Dermis blood vessel endothelial cell (primary cell): Measurements from ENCODE around the gene TRIM22. TPM values are rescaled to one million over a fixed set of nuclear protein-coding genes. Genes with fewer than 3 reads are reported as not detected.
"Not testable (repeated sequence)": the region's sequence is repeated elsewhere in the genome, so short reads cannot be mapped to it uniquely, and the experiment has no call there.

Experiments used
- DNase-seq: peaks from one replicate; pipeline ENCODE4 v3.0.0; 2010
- total RNA-seq: library from RNA; depleted of rRNA; stranded (reverse); fragments of >200 nt; gene quantifications from 2 replicates; pipeline ENCODE4 v1.2.3, GENCODE V29; 2014

Gene TRIM22, protein sequence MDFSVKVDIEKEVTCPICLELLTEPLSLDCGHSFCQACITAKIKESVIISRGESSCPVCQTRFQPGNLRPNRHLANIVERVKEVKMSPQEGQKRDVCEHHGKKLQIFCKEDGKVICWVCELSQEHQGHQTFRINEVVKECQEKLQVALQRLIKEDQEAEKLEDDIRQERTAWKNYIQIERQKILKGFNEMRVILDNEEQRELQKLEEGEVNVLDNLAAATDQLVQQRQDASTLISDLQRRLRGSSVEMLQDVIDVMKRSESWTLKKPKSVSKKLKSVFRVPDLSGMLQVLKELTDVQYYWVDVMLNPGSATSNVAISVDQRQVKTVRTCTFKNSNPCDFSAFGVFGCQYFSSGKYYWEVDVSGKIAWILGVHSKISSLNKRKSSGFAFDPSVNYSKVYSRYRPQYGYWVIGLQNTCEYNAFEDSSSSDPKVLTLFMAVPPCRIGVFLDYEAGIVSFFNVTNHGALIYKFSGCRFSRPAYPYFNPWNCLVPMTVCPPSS
- total RNA-seq = 133 and 143 TPM in 2 replicates

DNA sequence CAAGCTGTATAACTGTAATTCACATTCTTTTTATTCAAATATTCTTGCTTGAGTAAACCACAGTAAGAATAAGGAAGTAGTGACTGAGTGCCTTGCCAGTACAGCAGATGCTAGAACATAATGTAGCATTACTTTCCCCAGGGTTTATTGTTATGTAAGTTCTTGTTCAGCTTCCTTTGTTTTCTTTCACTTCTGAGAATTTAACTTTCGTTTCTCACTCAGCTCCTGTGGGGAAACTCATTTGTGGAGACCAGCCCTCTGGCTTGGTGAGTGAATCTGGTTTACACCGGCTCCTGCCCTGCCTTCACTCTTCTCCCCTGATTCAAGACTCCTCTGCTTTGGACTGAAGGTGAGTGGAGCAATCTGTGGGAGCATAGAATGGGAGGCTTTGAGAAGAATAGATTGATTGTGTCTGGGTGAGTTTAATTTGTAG, at the start of gene TRIM22:
TSS of gene TRIM22 (plus strand) at position 240 of the 433 bp plus-strand sequence. CDS start 6,443 bp downstream, outside the sequence.
- DNase-seq = peak; percentile 67

DNA sequence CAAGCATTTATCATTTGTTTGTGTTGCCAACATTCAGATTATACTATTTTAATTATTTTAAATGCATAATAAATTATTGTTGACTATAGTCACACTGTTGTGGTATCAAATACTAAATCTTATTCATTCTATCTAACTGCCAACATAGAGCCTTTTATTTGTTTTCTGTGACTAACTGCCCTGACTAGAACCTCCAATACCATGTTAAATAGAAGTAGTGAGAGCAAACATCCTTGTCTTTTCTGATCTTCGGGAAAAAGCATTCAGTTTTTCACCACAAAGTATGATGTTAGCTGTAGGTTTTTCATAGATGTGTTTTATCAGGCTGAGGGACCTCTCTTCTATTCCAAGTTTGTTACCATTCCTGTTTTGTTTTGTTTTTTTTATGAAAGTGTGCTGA, 49.6 kb upstream of the TRIM22 start:
- no peak for DNase-seq

DNA sequence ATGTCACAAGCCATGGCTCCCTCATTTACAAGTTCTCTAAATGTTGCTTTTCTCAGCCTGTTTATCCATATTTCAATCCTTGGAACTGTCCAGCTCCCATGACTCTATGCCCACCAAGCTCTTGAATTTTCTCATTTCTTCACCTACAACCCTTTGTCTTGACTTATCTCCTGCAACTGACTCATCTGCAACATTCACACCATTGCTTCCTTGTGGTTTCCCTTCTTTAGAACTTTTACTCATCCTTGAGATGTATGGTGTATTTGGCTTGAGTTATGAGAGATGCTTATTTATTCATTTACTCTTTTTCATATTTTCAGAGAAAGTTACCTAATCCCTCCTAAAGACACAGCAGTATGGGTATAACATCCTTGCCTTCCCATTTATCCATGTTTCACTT, 46.0 kb upstream of the TRIM22 start:
- DNase-seq = no peak

DNA sequence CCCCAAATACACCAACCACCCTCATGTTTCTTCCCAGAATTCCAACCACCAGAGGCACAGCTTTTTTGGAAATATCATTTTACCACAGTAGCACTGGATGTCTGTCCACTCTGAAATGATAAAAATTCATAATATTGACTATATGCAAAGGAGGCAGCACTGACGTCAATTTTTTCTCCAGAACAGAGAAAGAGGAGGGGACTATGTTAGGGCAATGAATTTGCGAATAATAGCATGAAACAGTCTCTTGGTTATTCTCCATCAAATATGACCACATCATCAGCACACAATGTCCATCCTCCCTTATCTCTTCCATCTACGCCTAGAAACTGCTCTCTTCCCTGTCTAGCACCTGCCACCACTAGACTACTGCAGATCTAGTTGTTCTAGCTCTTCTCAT, 43.5 kb upstream of the TRIM22 start:
- no peak for DNase-seq

DNA sequence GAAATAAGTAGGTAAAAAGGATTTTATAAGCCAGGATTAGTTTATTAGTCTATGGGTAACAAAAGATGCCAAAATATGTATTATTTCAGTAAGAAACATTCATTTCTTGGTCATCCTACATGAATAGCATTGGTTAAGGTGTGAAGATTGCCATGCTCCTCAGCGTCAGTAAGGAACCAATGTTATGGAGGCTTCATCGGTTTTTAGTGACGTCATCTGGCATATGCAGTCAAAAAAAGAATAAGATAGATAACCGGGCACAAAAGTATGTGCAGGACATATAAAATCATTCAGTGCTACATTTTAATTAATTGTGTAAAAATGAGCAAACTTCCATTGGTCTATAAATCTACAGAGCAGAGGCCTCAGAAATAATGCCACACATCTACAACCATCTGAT, 34.1 kb upstream of the TRIM22 start:
- no peak for DNase-seq

DNA sequence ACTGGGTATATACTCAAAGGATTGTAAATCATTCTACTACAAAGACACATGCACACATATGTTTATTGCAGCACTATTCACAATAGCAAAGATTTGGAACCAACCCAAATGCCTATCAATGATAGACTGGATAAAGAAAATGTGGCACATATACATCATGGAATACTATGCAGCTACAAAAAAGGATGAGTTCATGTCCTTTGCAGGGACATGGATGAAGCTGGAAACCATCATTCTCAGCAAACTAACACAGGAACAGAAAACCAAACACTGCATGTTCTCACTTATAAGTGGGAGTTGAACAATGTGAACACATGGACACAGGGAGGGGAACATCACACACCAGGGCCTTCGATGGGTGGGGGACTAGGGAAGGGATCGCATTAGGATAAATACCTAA, 32.6 kb upstream of the TRIM22 start:
- DNase-seq = not testable (repeated sequence)

DNA sequence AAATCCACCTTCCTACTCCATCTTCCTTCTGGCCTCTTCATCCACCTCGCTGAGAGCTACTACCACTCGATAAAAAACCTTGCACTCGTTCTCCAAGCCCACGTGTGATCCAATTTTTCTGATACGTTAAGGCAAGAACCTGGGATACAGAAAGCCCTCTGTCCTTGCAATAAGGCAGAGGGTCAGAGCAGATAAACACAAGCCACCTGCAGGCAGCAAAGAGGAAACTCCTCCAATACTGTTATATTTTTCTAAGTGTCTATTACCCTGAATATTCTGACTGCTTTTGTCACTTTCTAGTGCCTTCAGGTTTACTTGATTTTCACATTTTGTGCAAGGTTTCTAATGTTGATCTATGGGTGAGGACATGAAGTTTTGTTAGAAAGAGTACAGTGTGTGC, 31.3 kb upstream of the TRIM22 start:
- DNase-seq = no peak

DNA sequence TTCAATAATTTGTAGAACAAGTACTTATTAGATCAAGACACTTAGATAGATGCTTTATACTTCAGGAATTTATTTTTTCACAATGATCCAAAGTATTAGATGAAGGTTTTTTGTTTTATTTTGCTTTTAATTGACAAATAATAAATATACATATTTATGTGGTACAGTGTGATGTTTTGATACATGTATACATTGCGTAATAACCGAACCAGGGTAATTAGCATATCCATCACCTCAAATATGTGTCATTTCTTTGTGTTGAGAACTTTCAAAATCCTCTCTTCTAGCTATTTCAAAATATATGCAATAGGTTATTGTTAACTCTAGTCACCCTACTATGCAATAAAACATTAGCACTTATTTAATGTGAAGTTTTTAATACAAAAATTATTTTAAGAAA, 26.1 kb upstream of the TRIM22 start:
- DNase-seq = no peak

DNA sequence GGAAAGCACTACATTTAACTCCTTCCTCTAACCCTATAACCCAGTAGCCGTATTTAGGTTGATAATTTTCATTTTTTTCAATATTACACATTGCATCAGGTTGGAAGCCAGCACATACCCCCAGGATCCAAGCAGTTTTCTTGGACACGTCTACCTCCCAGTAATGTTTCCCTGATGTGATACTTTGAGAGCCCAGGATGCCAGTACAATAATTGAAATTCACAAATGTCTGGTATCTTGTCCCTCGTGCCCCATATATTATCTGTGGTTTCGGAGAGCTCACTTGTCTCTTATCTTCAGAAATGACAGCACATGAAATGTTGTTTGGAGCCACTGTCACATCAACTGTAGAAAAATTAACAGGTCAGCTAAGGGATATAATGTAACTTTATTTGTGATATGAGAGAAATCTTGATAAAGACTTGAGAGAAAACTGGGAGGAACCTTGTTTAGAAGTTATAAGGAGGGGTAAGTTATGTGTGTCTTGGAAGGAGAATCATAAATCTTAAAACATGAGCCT, 24.5 kb upstream of the TRIM22 start:
- no peak for DNase-seq

GRCh38 chr11:5665746-5666401, 23.7 kb upstream of the TRIM22 start:
- DNase-seq = no peak

- DNase-seq = no peak
Measured at GRCh38 chr11:5666402-5666793, 23.2 kb upstream of the TRIM22 start.

DNA sequence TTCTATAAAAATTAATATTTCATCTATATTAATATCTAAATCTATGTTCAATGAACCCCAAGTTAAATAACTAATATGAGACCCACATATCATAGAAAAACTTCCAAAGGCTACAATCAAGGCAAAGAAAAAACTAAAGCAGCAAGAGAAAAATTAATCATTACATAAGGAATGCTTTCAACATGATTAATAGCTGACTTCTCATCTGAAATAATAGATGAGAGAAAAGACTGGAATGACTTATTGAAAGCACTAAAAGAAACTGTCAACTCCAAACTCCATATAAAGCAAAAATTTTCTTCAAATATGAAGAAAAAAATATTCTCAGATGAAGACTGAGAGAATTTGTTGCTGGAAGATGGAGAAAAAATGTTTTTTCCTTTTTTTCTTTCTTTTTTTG, 17.8 kb upstream of the TRIM22 start:
- DNase-seq = no peak

DNA sequence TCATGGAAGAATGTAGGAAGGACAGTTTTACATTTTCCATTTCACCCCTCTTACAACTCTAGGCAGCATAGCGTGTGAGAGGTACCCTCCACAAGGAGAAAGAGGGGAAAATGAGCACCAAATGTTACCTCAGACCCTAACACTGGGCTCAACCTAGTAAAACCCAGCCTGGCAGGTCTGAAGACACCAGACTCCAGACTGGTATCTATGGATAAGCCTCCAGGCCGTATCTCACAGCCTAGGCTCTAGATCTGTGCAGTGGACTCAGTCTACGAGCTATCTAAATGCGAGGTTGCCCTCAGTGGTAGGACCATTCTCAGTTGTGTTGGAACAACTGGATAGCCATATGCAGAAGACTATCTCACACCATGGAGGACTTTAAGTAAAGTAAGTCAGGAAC, 15.2 kb upstream of the TRIM22 start:
- DNase-seq = no peak

GRCh38 chr11:5679811-5680210, 9.8 kb upstream of the TRIM22 start:
- no peak for DNase-seq

GRCh38 chr11:5682890-5683441, 6.6 kb upstream of the TRIM22 start:
- DNase-seq = not testable (repeated sequence)

- not testable (repeated sequence) for DNase-seq
Measured at GRCh38 chr11:5683620-5684019, 6.0 kb upstream of the TRIM22 start.

DNA sequence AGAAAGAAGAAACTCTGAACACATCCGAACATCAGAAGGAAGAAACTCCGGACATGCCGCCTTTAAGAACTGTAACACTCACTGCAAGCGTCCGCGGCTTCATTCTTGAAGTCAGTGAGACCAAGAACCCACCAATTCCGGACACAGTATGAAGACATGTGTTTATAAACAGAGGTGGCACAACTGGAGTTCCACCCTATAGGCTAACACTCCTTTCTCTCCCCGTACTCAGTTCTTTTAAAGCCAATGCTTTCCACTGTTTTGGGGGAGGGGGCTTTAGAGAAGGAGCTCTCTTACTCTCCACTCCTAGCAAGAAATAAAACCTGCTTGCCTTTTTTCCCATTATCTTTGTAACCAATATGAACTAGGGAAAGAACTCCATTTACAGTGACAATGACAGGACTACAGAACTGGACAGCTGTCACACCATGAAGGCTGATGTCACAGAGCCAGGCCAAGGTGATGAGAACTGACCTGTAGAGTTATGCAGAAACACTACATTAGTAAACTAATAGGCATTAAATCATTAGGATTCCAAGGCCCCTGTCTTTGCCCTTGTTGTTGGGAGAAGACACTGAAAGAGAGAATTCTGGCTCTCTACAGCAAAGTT, 5.4 kb upstream of the TRIM22 start:
- no peak for DNase-seq

DNA sequence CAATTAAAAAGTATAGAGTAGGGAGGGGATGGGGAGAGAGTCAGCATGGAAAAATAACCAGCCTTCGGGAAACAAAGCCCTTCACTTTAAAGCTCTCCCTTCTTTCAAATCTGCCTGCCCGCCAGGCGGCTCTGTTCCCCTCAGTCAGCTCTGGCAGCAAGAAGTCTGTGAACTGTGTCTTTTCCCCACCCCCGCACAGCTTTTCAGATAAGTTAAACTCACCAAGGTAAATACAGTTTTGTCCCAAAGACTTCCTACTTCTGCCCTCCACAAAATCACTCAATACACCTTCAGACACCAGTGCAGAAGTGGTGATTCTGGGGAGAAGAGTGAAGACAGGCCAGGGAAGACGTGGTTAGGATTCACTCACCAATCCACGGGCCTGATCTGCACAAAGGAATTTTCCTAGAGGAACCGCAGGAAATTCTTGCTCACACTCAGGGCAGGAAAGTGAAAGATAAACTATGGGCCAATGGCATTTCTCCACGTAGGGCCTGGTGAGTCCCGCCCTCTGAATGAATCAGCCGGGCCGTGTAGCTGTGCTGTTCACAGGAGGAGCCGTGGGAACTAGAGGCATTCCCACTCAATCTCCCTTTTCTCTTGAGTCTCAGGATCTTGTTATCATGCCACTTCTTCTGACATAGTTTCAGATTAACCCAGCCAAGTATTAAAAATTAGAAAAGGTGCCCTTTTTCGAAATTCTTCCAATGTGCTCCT, 4.8 kb upstream of the TRIM22 start, which contains the start of gene TRIM5:
TSS of gene TRIM5 (minus strand) at position 429 of the 717 bp plus-strand sequence. CDS start 4,897 bp downstream, outside the sequence.
- DNase-seq = peak; percentile 99

- DNase-seq = no peak
Measured at GRCh38 chr11:5686426-5686825, 3.2 kb upstream of the TRIM22 start.

GRCh38 chr11:5688482-5688881, 1.1 kb upstream of the TRIM22 start:
- no peak for DNase-seq

GRCh38 chr11:5690216-5690615, 626 bp downstream of the TRIM22 start:
- peak; percentile 27 for DNase-seq

- DNase-seq = peak; percentile 14
Measured at GRCh38 chr11:5690736-5691135, 1.1 kb downstream of the TRIM22 start.
